Left lung (tissue), 10 donors: ENCODE results near the gene ATF3. TPM values are rescaled to one million over a fixed set of nuclear protein-coding genes. Genes with fewer than 3 reads are reported as not detected.

Experiments used
- ATAC-seq: fragments of 200-7000 bp; cut with Tn5 transposase; one replicate; pipeline ENCODE4 v1.9.1; 2020; ENCODE audit warnings: moderate library complexity
- DNase-seq, 4 donors: peaks; one replicate each; pipeline ENCODE4 v3.0.0-alpha.2; 2013 to 2020
- H3K27ac ChIP-seq, 2 donors: fragments of 200-600 bp; sonication (generic) in 1 of 2; one replicate each; pipeline versions ENCODE4 v1.5.0 to v1.8.0; 2020 to 2021
- H3K27me3 ChIP-seq, 2 donors: fragments of 200-600 bp; sonication (generic) in 1 of 2; one replicate each; pipeline versions ENCODE4 v1.5.0 to v1.8.0; 2020 to 2021
- H3K36me3 ChIP-seq, 2 donors: fragments of 200-600 bp; sonication (generic) in 1 of 2; one replicate each; pipeline versions ENCODE4 v1.5.0 to v1.8.0; 2020 to 2021
- H3K4me1 ChIP-seq, 2 donors: fragments of 200-600 bp; one replicate each; pipeline ENCODE4 v1.8.0; 2021
- H3K4me3 ChIP-seq, 2 donors: fragments of 200-600 bp; sonication (generic) in 1 of 2; one replicate each; pipeline versions ENCODE4 v1.5.0 to v1.8.0; 2020 to 2021; ENCODE audit warnings: mild to moderate bottlenecking in 1 of 2
- H3K9me3 ChIP-seq, 2 donors: fragments of 200-600 bp; sonication (generic) in 1 of 2; one replicate each; pipeline versions ENCODE4 v1.5.0 to v1.8.0; 2020 to 2021
- CTCF ChIP-seq, 2 donors: fragments of 200-600 bp; sonication (generic) in 1 of 2; IDR thresholded peaks; one replicate each; pipeline versions ENCODE4 v1.5.0 to v1.8.0; 2021; ENCODE audit warnings: antibody characterized with exemption in 2 of 2
- intact Hi-C, 2 donors: fragments of 100-400 bp; cut with DNase I; formaldehyde crosslinking; loops; one replicate each; pipeline versions ENCODE4 v1.11.2 to v1.14.2; 2022
- polyA plus RNA-seq, 6 donors: library from polyadenylated mRNA; unstranded; fragments of 120-200 nt; gene quantifications; one replicate each; pipeline ENCODE4 v1.2.1, GENCODE V29; 2013; ENCODE audit not compliant: insufficient read length in 6 of 6
- total RNA-seq, 2 donors: library from RNA; stranded (reverse); fragmentation: NEBNext Ultra II Directional; extraction: Animal tissue kit (Norgen Biotek cat#: 25700); gene quantifications; one replicate each; pipeline ENCODE4 v1.2.1, GENCODE V29; 2021
- donor health status: DM: no; HTN: yes; CAD: no.
- donor health status: DM: no; HTN: no; CAD: no.

ATF3 gene
- total and polyA plus RNA-seq, 8 donors, result 5.6 to 81.8 (median 25.1) TPM

- no peak overlapping the region for H3K27ac ChIP-seq
- no peak overlapping the region for H3K4me3 ChIP-seq
- no peaks in the 10 kb centered on the region for H3K4me1 ChIP-seq
- TF ChIP-seq CTCF (IDR thresholded peaks at IDR 0.05), result no peak
- ATAC-seq, result no peak
- no peaks in the 10 kb centered on the region for H3K27me3 ChIP-seq
- H3K9me3 ChIP-seq, result no peaks in the 10 kb centered on the region
- DNase-seq, result no peak
- H3K36me3 ChIP-seq, result peaks cover 0 to 25% of the 10 kb centered on the region in 2 donors
- intact Hi-C loops, result no loop called here
Observed at GRCh38 chr1:212622906-212623305, 14.3 kb downstream of the ATF3 start.

- intact Hi-C loops, result no loop called here
- H3K4me1 ChIP-seq, result no peaks in the 10 kb centered on the region
- H3K36me3 ChIP-seq, result peaks cover 0 to 18% of the 10 kb centered on the region in 2 donors
- no peak overlapping the region for H3K4me3 ChIP-seq
- ATAC-seq, result no peak
- DNase-seq, result no peak
- TF ChIP-seq CTCF (IDR thresholded peaks at IDR 0.05), result no peak
- H3K9me3 ChIP-seq, result no peaks in the 10 kb centered on the region
- no peak overlapping the region for H3K27ac ChIP-seq
- no peaks in the 10 kb centered on the region for H3K27me3 ChIP-seq
Observed at GRCh38 chr1:212623603-212624002, 15.0 kb downstream of the ATF3 start.

GRCh38 chr1:212624976-212625501, 16.5 kb downstream of the ATF3 start:
- DNase-seq (no peak), ATAC-seq (no peak)
- TF ChIP-seq CTCF (IDR thresholded peaks at IDR 0.05), result no peak
- no peaks in the 10 kb centered on the region for H3K27me3 ChIP-seq
- no peak overlapping the region for H3K27ac ChIP-seq
- no peak overlapping the region for H3K4me3 ChIP-seq
- no peaks in the 10 kb centered on the region for H3K9me3 ChIP-seq
- intact Hi-C loops, result no loop called here
- peaks cover 0 to 3% of the 10 kb centered on the region in 2 donors for H3K36me3 ChIP-seq
- H3K4me1 ChIP-seq, result peaks cover 0 to 3% of the 10 kb centered on the region in 2 donors

- TF ChIP-seq CTCF (IDR thresholded peaks at IDR 0.05), result no peak
- Histone ChIP-seq H3K36me3 (no peaks in the 10 kb centered on the region), H3K4me3 (no peak overlapping the region), H3K9me3 (no peaks in the 10 kb centered on the region), H3K27ac (no peak overlapping the region), H3K27me3 (no peaks in the 10 kb centered on the region), H3K4me1 (peaks cover 0 to 8% of the 10 kb centered on the region in 2 donors)
- DNase-seq, result no peak
- no peak for ATAC-seq
- intact Hi-C loops, result no loop called here
Observed at GRCh38 chr1:212625781-212626450, 17.4 kb downstream of the ATF3 start.

GRCh38 chr1:212628046-212628445, 19.5 kb downstream of the ATF3 start:
- no peak for DNase-seq
- intact Hi-C loops, result no loop called here
- ATAC-seq, result no peak
- no peak overlapping the region for H3K27ac ChIP-seq
- peaks cover 0 to 8% of the 10 kb centered on the region in 2 donors for H3K4me1 ChIP-seq
- no peak overlapping the region for H3K4me3 ChIP-seq
- no peaks in the 10 kb centered on the region for H3K9me3 ChIP-seq
- H3K27me3 ChIP-seq, result no peaks in the 10 kb centered on the region
- TF ChIP-seq CTCF (IDR thresholded peaks at IDR 0.05), result no peak
- H3K36me3 ChIP-seq, result no peaks in the 10 kb centered on the region
